ENCODE measurements around the gene LHFPL3. TPM values are rescaled to one million over a fixed set of nuclear protein-coding genes. Genes with fewer than 3 reads are reported as not detected.

The LHFPL3 gene
- polyA plus RNA-seq, 1 of the 3 experiments (the other 2 are of a cell fraction) = not detected

GRCh38 chr7:104883248-104883717 is 554.9 kb downstream of the LHFPL3 start:
- H3K36me3 ChIP-seq (replicated peaks in 1 of 2; ENCODE audit: control insufficient read depth in 1 of 2, insufficient read depth in 2 of 2, low read length in 1 of 2) = no peaks in the 10 kb centered on the region

More at GRCh38 chr7:104883248-104883717, 554.9 kb downstream of the LHFPL3 start:
- TF ChIP-seq RXRA (IDR thresholded peaks at IDR 0.05; ENCODE audit: borderline replicate concordance, low read depth) = no peak
- no peak for TF ChIP-seq NFIC (IDR thresholded peaks at IDR 0.05; ENCODE audit: borderline replicate concordance)
- TF ChIP-seq SIN3A (IDR thresholded peaks at IDR 0.05; ENCODE audit: borderline replicate concordance, low read depth, low read length) = no peak
- TF ChIP-seq YY1 (IDR thresholded peaks at IDR 0.05; ENCODE audit: low read depth) = no peak
- TF ChIP-seq TCF12 (IDR thresholded peaks at IDR 0.05) = no peak
- no peak for TF ChIP-seq FOXJ3 (CRISPR knock-in tag; IDR thresholded peaks at IDR 0.05)
- TF ChIP-seq EP300 (IDR thresholded peaks at IDR 0.05; ENCODE audit: borderline replicate concordance in 1 of 2, low read depth in 1 of 2, low read length in 1 of 2) = no peak
- TF ChIP-seq RFX5 (IDR thresholded peaks at IDR 0.05; ENCODE audit: low read length) = no peak
- no peak for TF ChIP-seq USF2 (IDR thresholded peaks at IDR 0.05; ENCODE audit: borderline replicate concordance, low read depth, low read length)
- TF ChIP-seq REST (IDR thresholded peaks at IDR 0.05; ENCODE audit: low read depth, low read length) = no peak
- no peak for TF ChIP-seq MXI1 (IDR thresholded peaks at IDR 0.05; ENCODE audit: low read depth, low read length)
- TF ChIP-seq RCOR1 (IDR thresholded peaks at IDR 0.05; ENCODE audit: low read length) = no peak
- no peak for TF ChIP-seq NRF1 (IDR thresholded peaks at IDR 0.05; ENCODE audit: low read depth, low read length)
- TF ChIP-seq EZH2phosphoT487 (IDR thresholded peaks at IDR 0.05; ENCODE audit: borderline replicate concordance, low read depth) = no peak
- no peak for TF ChIP-seq POLR2AphosphoS5 (IDR thresholded peaks at IDR 0.05; ENCODE audit: low read depth, low read length)
- no peaks in the 10 kb centered on the region for H3K79me2 ChIP-seq (ENCODE audit: insufficient read depth)
- H3K4me2 ChIP-seq = peak overlapping the region; percentile 6; the same call in 1 of the 2 replicates
- no peaks in the 10 kb centered on the region for H3K9me2 ChIP-seq
- CTCF ChIA-PET = interaction anchor here (0.6 to 12.8 kb wide), 51 partner anchors 8 to 1592 kb away, joined by 3 to 374 read pairs (median 4); partner anchors contain the start of gene LHFPL3
- H3F3A ChIP-seq (replicated peaks; ENCODE audit: insufficient read depth) = no peaks in the 10 kb centered on the region
- POLR2A ChIA-PET = interaction anchor here (1.1 kb wide), 1 partner anchor 35 kb away, joined by 3 read pairs; no protein-coding TSS in a partner anchor
- no peaks in the 10 kb centered on the region; a peak in 1 of 4 replicates for H3K4me1 ChIP-seq (ENCODE audit: control insufficient read depth in 1 of 2, insufficient read depth in 2 of 2, low read depth in 1 of 2, low read length in 1 of 2)
- no peak overlapping the region for H3K9ac ChIP-seq
- peaks cover 25% of the 10 kb centered on the region; the same call in 1 of the 2 replicates for H3K27me3 ChIP-seq (ENCODE audit: insufficient read depth)
- DNase-seq = no peak
- peak overlapping the region; percentile 68 for H2AFZ ChIP-seq (ENCODE audit: low read depth)
- no peak overlapping the region for H3K4me3 ChIP-seq (ENCODE audit: low read depth in 2 of 2, low read length in 1 of 2)
- 19% methylated on average over 6 of the region's 6 CpGs for WGBS (ENCODE audit: low lambda C conversion rate)
- no peak overlapping the region for H3K27ac ChIP-seq (ENCODE audit: low read depth in 2 of 2, low read length in 1 of 2)
- 0 out of 2 replicates have a peak, but pooled peaks cover 5% of the 10 kb centered on the region for H3K9me3 ChIP-seq
- no peaks in the 10 kb centered on the region for H4K20me1 ChIP-seq (ENCODE audit: insufficient read depth)

Measured in SK-N-SH (cell line).